Gastroesophageal sphincter (tissue), 3 donors: ENCODE results near the gene FASN.

Source experiments
- EP300 ChIP-seq: sonication (generic); formaldehyde crosslinking; IDR thresholded peaks from one replicate; pipeline ENCODE4 v1.6.1; 2017; ENCODE audit warnings: antibody characterized with exemption, mild to moderate bottlenecking
- POLR2A ChIP-seq, 2 donors: fragments of 450-650 bp; IDR thresholded peaks; one replicate each; pipeline ENCODE4 v1.6.1; 2017; ENCODE audit warnings: antibody characterized with exemption in 2 of 2, mild to moderate bottlenecking in 2 of 2, moderate library complexity in 1 of 2
- POLR2AphosphoS5 ChIP-seq: sonication (generic); formaldehyde crosslinking; IDR thresholded peaks from one replicate; pipeline ENCODE4 v1.6.1; 2017; ENCODE audit warnings: antibody characterized with exemption
- TF ChIP-seq, protein P1 (sequence below), 4 experiments: fragments of 200-600 bp in 2 of 4; fragments of 450-650 bp in 2 of 4; sonication (generic) in 1 of 4; IDR thresholded peaks; one replicate each; pipeline ENCODE4 v1.5.1; 2017 to 2019; ENCODE audit warnings: antibody characterized with exemption in 4 of 4, mild to moderate bottlenecking in 2 of 4, moderate library complexity in 2 of 4

DNA sequence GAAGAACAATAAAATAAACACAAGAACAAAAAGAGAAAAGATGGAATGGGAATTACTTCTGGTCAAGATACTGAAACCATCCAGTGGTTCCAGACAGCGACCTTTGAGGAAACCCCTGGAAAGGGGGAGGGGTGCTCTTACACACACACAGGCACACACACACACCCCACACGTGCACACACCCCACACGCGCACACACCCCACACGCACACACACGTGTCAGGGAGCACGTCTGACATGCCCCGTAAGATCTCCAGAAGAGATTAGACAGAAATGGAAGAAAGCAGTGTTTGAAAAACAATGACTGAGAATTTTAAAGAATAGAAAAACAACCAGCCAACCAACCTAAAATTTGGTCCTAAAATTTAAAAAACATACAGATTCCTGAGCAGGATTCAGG, 45.3 kb upstream of the FASN start:
- TF ChIP-seq, protein P1, sequence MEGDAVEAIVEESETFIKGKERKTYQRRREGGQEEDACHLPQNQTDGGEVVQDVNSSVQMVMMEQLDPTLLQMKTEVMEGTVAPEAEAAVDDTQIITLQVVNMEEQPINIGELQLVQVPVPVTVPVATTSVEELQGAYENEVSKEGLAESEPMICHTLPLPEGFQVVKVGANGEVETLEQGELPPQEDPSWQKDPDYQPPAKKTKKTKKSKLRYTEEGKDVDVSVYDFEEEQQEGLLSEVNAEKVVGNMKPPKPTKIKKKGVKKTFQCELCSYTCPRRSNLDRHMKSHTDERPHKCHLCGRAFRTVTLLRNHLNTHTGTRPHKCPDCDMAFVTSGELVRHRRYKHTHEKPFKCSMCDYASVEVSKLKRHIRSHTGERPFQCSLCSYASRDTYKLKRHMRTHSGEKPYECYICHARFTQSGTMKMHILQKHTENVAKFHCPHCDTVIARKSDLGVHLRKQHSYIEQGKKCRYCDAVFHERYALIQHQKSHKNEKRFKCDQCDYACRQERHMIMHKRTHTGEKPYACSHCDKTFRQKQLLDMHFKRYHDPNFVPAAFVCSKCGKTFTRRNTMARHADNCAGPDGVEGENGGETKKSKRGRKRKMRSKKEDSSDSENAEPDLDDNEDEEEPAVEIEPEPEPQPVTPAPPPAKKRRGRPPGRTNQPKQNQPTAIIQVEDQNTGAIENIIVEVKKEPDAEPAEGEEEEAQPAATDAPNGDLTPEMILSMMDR (IDR thresholded peaks at IDR 0.05), result no peak
- TF ChIP-seq POLR2AphosphoS5 (no peak), POLR2A (IDR thresholded peaks at IDR 0.05) (no peak), EP300 (no peak)
